ENCODE results near the gene CST7. TPM values are rescaled to one million over a fixed set of nuclear protein-coding genes. Genes with fewer than 3 reads are reported as not detected.
A peak's percentile ranks its signal among the peaks of the same experiment; 100 is the strongest.

CST7 gene
- total and polyA plus RNA-seq, 8 donors: 0.44 to 1.2 (median 0.86) TPM; not detected in 3

GRCh38 chr20:24993337-24994185, 44.5 kb downstream of the CST7 start:
- Histone ChIP-seq H3K27ac (peak overlapping the region; percentile 84 to 96 (median 90)), H3K36me3 (no peaks in the 10 kb centered on the region), H3K4me3 (peak overlapping the region in 3 of 4 donors; percentile 67 to 90 (median 70)), H3K27me3 (no peaks in the 10 kb centered on the region), H3K9me3 (no peaks in the 10 kb centered on the region), H3K4me1 (peaks cover 5 to 32% (median 8%) of the 10 kb centered on the region in 3 donors)
- DNase-seq (no peak), ATAC-seq (peak; percentile 51 to 72 (median 59)), FAIRE-seq (peak; percentile 51)
- intact Hi-C loops (cut with DNase I): loop anchor here (2.0 to 10.0 kb wide), 4 partner anchors 71 to 181 kb away; no protein-coding TSS in a partner anchor
- WGBS, 2 donors: 14 to 19% methylated on average over 9 of the region's 9 CpGs
- peak in 3 of 4 donors; percentile 16 to 17 (median 17) for TF ChIP-seq CTCF (IDR thresholded peaks at IDR 0.05)

GRCh38 chr20:24994186-24994465, 45.1 kb downstream of the CST7 start:
- DNase-seq (no peak), FAIRE-seq (no peak), ATAC-seq (no peak)
- WGBS, 2 donors: 63 to 64% methylated on average over 1 of the region's 1 CpG
- H3K27ac ChIP-seq: peak overlapping the region in 2 of 4 donors; percentile 95 to 96
- no peak overlapping the region for H3K4me3 ChIP-seq
- no peak for TF ChIP-seq CTCF (IDR thresholded peaks at IDR 0.05)
- intact Hi-C loops (cut with DNase I): loop anchor here (2.0 to 10.0 kb wide), 4 partner anchors 71 to 181 kb away; no protein-coding TSS in a partner anchor
- peaks cover 5 to 37% (median 8%) of the 10 kb centered on the region in 3 donors for H3K4me1 ChIP-seq
- H3K9me3 ChIP-seq: no peaks in the 10 kb centered on the region
- no peaks in the 10 kb centered on the region for H3K27me3 ChIP-seq
- H3K36me3 ChIP-seq: no peaks in the 10 kb centered on the region

GRCh38 chr20:24994470-24995368, 45.6 kb downstream of the CST7 start:
- ATAC-seq (peak; percentile 37 to 71 (median 62)), DNase-seq (peak; percentile 72 to 85 (median 78)), FAIRE-seq (no peak)
- WGBS, 2 donors: 26 to 29% methylated on average over 20 of the region's 20 CpGs
- intact Hi-C loops (cut with DNase I): loop anchor here (2.0 to 10.0 kb wide), 4 partner anchors 70 to 180 kb away; no protein-coding TSS in a partner anchor
- Histone ChIP-seq H3K36me3 (no peaks in the 10 kb centered on the region), H3K4me1 (peaks cover 11 to 41% (median 13%) of the 10 kb centered on the region in 3 donors), H3K4me3 (no peak overlapping the region), H3K27me3 (no peaks in the 10 kb centered on the region), H3K27ac (no peak overlapping the region), H3K9me3 (no peaks in the 10 kb centered on the region)
- peak; percentile 72 to 88 (median 83) for TF ChIP-seq CTCF (IDR thresholded peaks at IDR 0.05)

- FAIRE-seq (no peak), ATAC-seq (no peak), DNase-seq (no peak)
- Histone ChIP-seq H3K36me3 (no peaks in the 10 kb centered on the region), H3K4me3 (no peak overlapping the region), H3K27me3 (no peaks in the 10 kb centered on the region), H3K9me3 (no peaks in the 10 kb centered on the region), H3K27ac (no peak overlapping the region), H3K4me1 (peaks cover 18 to 44% (median 23%) of the 10 kb centered on the region in 3 donors)
- intact Hi-C loops (cut with DNase I): loop anchor here (2.0 to 10.0 kb wide), 4 partner anchors 69 to 179 kb away; no protein-coding TSS in a partner anchor
- no peak for TF ChIP-seq CTCF (IDR thresholded peaks at IDR 0.05)
- WGBS, 2 donors: 84 to 86% methylated on average over 9 of the region's 9 CpGs
These were observed 46.8 kb downstream of the CST7 start for GRCh38 chr20:24995741-24996448.

Data from pancreas (tissue), 10 donors.